SKM-1 treated with dmso at 0.1 percent for 144 hours (cell line): ENCODE results near the gene SPATA2L.

Source experiments
- DNase-seq: peaks from one replicate; lab custom pipeline; 2025; ENCODE audit not compliant: unreplicated experiment; lab: John Stamatoyannopoulos, UW

SPATA2L gene

GRCh38 chr16:89729863-89730593 is 28.5 kb upstream of the SPATA2L start:
- no peak for DNase-seq

- no peak for DNase-seq
These were observed 27.8 kb upstream of the SPATA2L start for GRCh38 chr16:89729293-89729692.

- DNase-seq: no peak
These were observed 26.1 kb upstream of the SPATA2L start for GRCh38 chr16:89727406-89728120.

GRCh38 chr16:89723279-89724250 is 22.1 kb upstream of the SPATA2L start:
- no peak for DNase-seq

- DNase-seq: no peak
These were observed 21.1 kb upstream of the SPATA2L start for GRCh38 chr16:89722392-89723278.

- peak; percentile 52 for DNase-seq
These were observed 20.3 kb upstream of the SPATA2L start for GRCh38 chr16:89721546-89722391.

- DNase-seq: peak; percentile 39
These were observed 19.5 kb upstream of the SPATA2L start, which contains the start of the genes VPS9D1 and ZNF276 for GRCh38 chr16:89720813-89721545. VPS9D1 (minus strand) TSS chr16:89720898; CDS start chr16:89720861, 37 bp downstream. ZNF276 (plus strand) TSS chr16:89721537; CDS start chr16:89721641, 104 bp downstream.

- DNase-seq: no peak
These were observed 19.0 kb upstream of the SPATA2L start for GRCh38 chr16:89720551-89720812.

GRCh38 chr16:89717688-89718505 is 16.4 kb upstream of the SPATA2L start:
- DNase-seq: no peak

- no peak for DNase-seq
These were observed 15.6 kb upstream of the SPATA2L start for GRCh38 chr16:89716916-89717687.

GRCh38 chr16:89716493-89716892 is 15.0 kb upstream of the SPATA2L start:
- no peak for DNase-seq

GRCh38 chr16:89712274-89712781 is 10.8 kb upstream of the SPATA2L start:
- DNase-seq: no peak

- peak; percentile 36 for DNase-seq
These were observed 10.2 kb upstream of the SPATA2L start for GRCh38 chr16:89711601-89712273.

- no peak for DNase-seq
These were observed 9.4 kb upstream of the SPATA2L start for GRCh38 chr16:89710709-89711564.

- no peak for DNase-seq
These were observed 8.4 kb upstream of the SPATA2L start for GRCh38 chr16:89709716-89710432.
